ENCODE results near the gene GPSM3. TPM values are rescaled to one million over a fixed set of nuclear protein-coding genes. Genes with fewer than 3 reads are reported as not detected.

Gene GPSM3
- total and polyA plus RNA-seq, 2 of the 13 experiments (the other 11 are each of a cell fraction or from before 2014, with no cell fraction given) = 0.18 to 6.2 TPM

GRCh38 chr6:32153564-32154513 lies 38.6 kb downstream of the GPSM3 start, which contains the start of gene PPT2 (continued):
- TF ChIP-seq ZNF407 (CRISPR knock-in tag; IDR thresholded peaks at IDR 0.05; ENCODE audit: not compliant biosample characterization) (peak; percentile 73), FUBP1 (CRISPR knock-in tag; IDR thresholded peaks at IDR 0.05; ENCODE audit: borderline replicate concordance) (peak; percentile 13; the same call in 1 of the 2 replicates), ELF1 (CRISPR knock-in tag; IDR thresholded peaks at IDR 0.05) (peak; percentile 72), KIAA2018 (CRISPR knock-in tag; IDR thresholded peaks at IDR 0.05; ENCODE audit: borderline replicate concordance) (peak; percentile 73; the same call in 1 of the 2 replicates), AHR (CRISPR knock-in tag; IDR thresholded peaks at IDR 0.05) (peak; percentile 27)
